Lung (tissue), 12 donors: ENCODE data around the gene SPG21. TPM values are rescaled to one million over a fixed set of nuclear protein-coding genes. Genes with fewer than 3 reads are reported as not detected.

Experiments
- ATAC-seq: fragments of 200-7000 bp; cut with Tn5 transposase; one replicate; pipeline ENCODE4 v1.9.1; 2020; ENCODE audit warnings: moderate number of reproducible peaks; ENCODE audit not compliant: insufficient read depth, low FRiP score
- DNase-seq, 3 donors: peaks; one replicate each; pipeline ENCODE4 v3.0.0-alpha.2; 2013 to 2017
- H3K27ac ChIP-seq, 2 donors: one replicate each; pipeline ENCODE4 v1.5.1; 2013; ENCODE audit warnings: mild to moderate bottlenecking in 2 of 2, moderate library complexity in 2 of 2, control low read depth in 1 of 2, inconsistent platforms in 1 of 2, low read depth in 1 of 2, low read length in 1 of 2
- H3K27me3 ChIP-seq, 3 donors: one replicate each; pipeline ENCODE4 v1.5.1; 2013; ENCODE audit warnings: low read length in 2 of 3; ENCODE audit not compliant: control insufficient read depth in 3 of 3, insufficient read depth in 3 of 3
- H3K36me3 ChIP-seq, 4 donors: one replicate each; pipeline ENCODE4 v1.5.1; 2013; ENCODE audit warnings: low read length in 4 of 4, mild to moderate bottlenecking in 1 of 4, moderate library complexity in 1 of 4; ENCODE audit not compliant: control insufficient read depth in 4 of 4, insufficient read depth in 4 of 4
- H3K4me1 ChIP-seq, 5 donors: one replicate each; pipeline ENCODE4 v1.5.1; 2013; ENCODE audit warnings: low read length in 5 of 5, mild to moderate bottlenecking in 2 of 5, moderate library complexity in 1 of 5; ENCODE audit not compliant: control insufficient read depth in 5 of 5, insufficient read depth in 5 of 5
- H3K4me3 ChIP-seq: one replicate; pipeline ENCODE4 v1.5.1; 2013; ENCODE audit warnings: mild to moderate bottlenecking, control low read depth, moderate library complexity
- H3K9ac ChIP-seq, 2 donors: one replicate each; pipeline ENCODE4 v1.5.1; 2013; ENCODE audit warnings: low read length in 2 of 2, control low read depth in 1 of 2; ENCODE audit not compliant: insufficient read depth in 1 of 2
- H3K9me3 ChIP-seq, 4 donors: one replicate each; pipeline ENCODE4 v1.5.1; 2013; ENCODE audit warnings: low read length in 3 of 4, mild to moderate bottlenecking in 1 of 4, moderate library complexity in 1 of 4; ENCODE audit not compliant: control insufficient read depth in 4 of 4, insufficient read depth in 3 of 4
- CTCF ChIP-seq: IDR thresholded peaks from 2 replicates; pipeline ENCODE4 v1.5.1; 2012; ENCODE audit warnings: mild to moderate bottlenecking; ENCODE audit errors: control extremely low read depth, extremely low read depth
- WGBS, 2 donors: extraction: QIAGEN DNeasy Blood & Tissue Kit; methylation state at CpG; one replicate each; pipeline ENCODE4 v1.1.7; 2013; 5-methylcytosine and 5-hydroxymethylcytosine counted together
- polyA plus RNA-seq, 2 donors: library from polyadenylated mRNA; stranded (reverse); fragments of 200-250 nt; gene quantifications; one replicate each; pipeline ENCODE4 v1.2.1, GENCODE V29; 2013
- total RNA-seq, 2 donors: library from RNA; depleted of rRNA in 1 of 2; stranded (reverse); fragments of >200 nt in 1 of 2; gene quantifications; one replicate each; pipeline ENCODE4 v1.2.1, GENCODE V29; 2014 to 2021
- donor health status: control.
- donor health status: control.
- donor health status: Bipolar disorder and iron deficiency.
- donor health status: healthy.
- donor health status: DM: yes; HTN: yes; CAD: no.

SPG21 gene
- total and polyA plus RNA-seq, 4 donors: 79.2 to 115 (median 93.2) TPM

DNA sequence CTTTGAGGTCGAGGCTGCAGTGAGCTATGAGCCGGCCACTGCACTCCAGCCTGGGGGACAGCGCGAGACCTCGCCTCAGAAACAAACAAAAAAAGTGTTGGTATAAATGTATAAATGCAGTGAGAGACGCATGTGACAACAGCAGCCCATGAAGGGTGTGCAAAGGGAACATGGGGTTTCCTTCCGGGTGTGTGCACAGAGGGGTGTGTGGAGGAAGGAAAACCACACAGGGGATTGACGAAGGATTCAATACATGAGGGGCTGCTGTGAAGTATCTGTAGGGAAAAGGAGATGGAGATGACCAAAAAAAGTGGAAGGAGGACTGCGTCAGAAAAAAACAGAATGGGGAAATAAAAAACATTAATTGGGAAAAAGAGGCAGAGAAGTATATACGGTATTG is 38.6 kb upstream of the SPG21 start:
- no peaks in the 10 kb centered on the region for H3K9me3 ChIP-seq
- peak overlapping the region; percentile 63 to 66 for H3K9ac ChIP-seq
- no peaks in the 10 kb centered on the region for H3K27me3 ChIP-seq
- H3K4me3 ChIP-seq: no peak overlapping the region
- DNase-seq (no peak), ATAC-seq (no peak)
- no peak for TF ChIP-seq CTCF
- 24 to 28% methylated on average over 10 of the region's 10 CpGs for WGBS, 2 donors
- peaks cover 5 to 22% (median 11%) of the 10 kb centered on the region in 5 donors for H3K4me1 ChIP-seq
- H3K27ac ChIP-seq: peak overlapping the region in 1 of 2 donors; percentile 34
- H3K36me3 ChIP-seq: peaks cover 0 to 16% (median 13%) of the 10 kb centered on the region in 4 donors

- no peak overlapping the region for H3K9ac ChIP-seq
- peaks cover 0 to 16% (median 13%) of the 10 kb centered on the region in 4 donors for H3K36me3 ChIP-seq
- no peak for TF ChIP-seq CTCF
- H3K4me1 ChIP-seq: peaks cover 5 to 15% (median 7%) of the 10 kb centered on the region in 5 donors
- DNase-seq (no peak), ATAC-seq (no peak)
- H3K27ac ChIP-seq: no peak overlapping the region
- no peaks in the 10 kb centered on the region for H3K9me3 ChIP-seq
- 64 to 67% methylated on average over 1 of the region's 1 CpG for WGBS, 2 donors
- no peak overlapping the region for H3K4me3 ChIP-seq
- no peaks in the 10 kb centered on the region for H3K27me3 ChIP-seq
Observed at GRCh38 chr15:65027593-65027992, 37.9 kb upstream of the SPG21 start.

GRCh38 chr15:65026756-65027155 is 37.0 kb upstream of the SPG21 start:
- Histone ChIP-seq H3K9ac (no peak overlapping the region), H3K27ac (no peak overlapping the region), H3K4me1 (peaks cover 5 to 12% (median 7%) of the 10 kb centered on the region in 5 donors), H3K36me3 (peaks cover 0 to 19% (median 13%) of the 10 kb centered on the region in 4 donors), H3K27me3 (no peaks in the 10 kb centered on the region), H3K4me3 (no peak overlapping the region), H3K9me3 (no peaks in the 10 kb centered on the region)
- DNase-seq (no peak), ATAC-seq (no peak)
- no peak for TF ChIP-seq CTCF
- WGBS, 2 donors: 90 to 92% methylated on average over 6 of the region's 6 CpGs

- no peak overlapping the region for H3K9ac ChIP-seq
- no peaks in the 10 kb centered on the region for H3K9me3 ChIP-seq
- no peak overlapping the region for H3K27ac ChIP-seq
- no peaks in the 10 kb centered on the region for H3K27me3 ChIP-seq
- H3K4me1 ChIP-seq: no peaks in the 10 kb centered on the region
- peaks cover 2 to 45% (median 22%) of the 10 kb centered on the region in 4 donors for H3K36me3 ChIP-seq
- no peak for ATAC-seq
- DNase-seq: no peak
- no peak for TF ChIP-seq CTCF
- no peak overlapping the region for H3K4me3 ChIP-seq
Observed at GRCh38 chr15:65021488-65021887, 31.8 kb upstream of the SPG21 start.
